Stimulated activated CD4-positive, alpha-beta T cell treated with anti-CD3 and anti-CD28 coated beads, Interleukin-4, amount 100 ng/mL, for 48 hours (primary cell): ENCODE results near the gene DNMT3L.
"Not testable (repeated sequence)": the region's sequence is repeated elsewhere in the genome, so short reads cannot be mapped to it uniquely, and the experiment has no call there.

ENCODE experiments used
- DNase-seq, 2 donors: peaks; one replicate each; pipeline ENCODE4 v3.0.0-alpha.2; 2020; ENCODE audit warnings: low read depth in 2 of 2

Gene DNMT3L

DNA sequence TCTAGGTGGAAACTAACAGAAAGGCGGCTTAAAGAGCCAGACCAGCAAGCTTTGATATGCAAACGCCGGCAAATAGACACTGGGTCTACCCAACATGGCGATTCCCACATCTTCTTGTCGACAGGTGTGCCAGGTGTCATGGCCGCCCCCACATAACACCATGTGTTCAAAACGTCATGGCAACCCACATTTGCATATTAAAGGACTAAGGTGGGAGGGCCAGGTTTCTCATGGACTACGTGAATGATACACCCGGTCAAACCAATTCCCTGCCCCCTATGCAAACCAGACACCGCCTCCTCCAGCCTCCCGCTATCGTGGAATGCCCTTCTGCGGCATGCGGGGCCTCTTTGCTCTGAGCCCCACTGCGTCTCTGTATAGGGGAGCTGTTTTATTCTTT lies 62.2 kb downstream of the DNMT3L start:
- DNase-seq = no peak

DNA sequence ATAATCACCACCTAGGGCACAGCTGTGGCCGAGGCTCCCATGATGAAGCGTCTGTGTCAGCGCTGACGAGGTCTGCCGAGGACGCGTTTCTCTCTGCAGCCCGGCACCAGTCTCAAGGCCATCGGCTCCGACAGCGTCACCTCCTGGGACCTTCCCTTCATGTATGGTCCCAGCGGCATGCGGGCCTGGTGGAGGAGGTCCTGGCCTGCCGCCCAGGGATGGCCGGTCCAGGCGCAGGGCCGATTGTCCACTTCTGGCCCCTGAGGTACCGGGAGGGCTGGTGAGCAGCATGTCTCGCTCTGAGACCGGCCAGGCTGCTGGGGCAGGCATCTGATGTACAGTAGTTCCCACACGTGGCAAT lies 64.6 kb downstream of the DNMT3L start:
- DNase-seq = not testable (repeated sequence)
